IMR-90 (cell line): ENCODE results near the gene SNRPE. TPM values are rescaled to one million over a fixed set of nuclear protein-coding genes. Genes with fewer than 3 reads are reported as not detected.

Experiments
- ATAC-seq: fragments of 200-7000 bp; cut with Tn5 transposase; 2 replicates; pipeline ENCODE4 v1.9.1; 2020; ENCODE audit warnings: low read depth, mild to moderate bottlenecking, moderate library complexity
- BruUV-seq: library from RNA; stranded (reverse); fragments of 400-500 nt; replicated peaks from 2 replicates; lab custom pipeline; 2021; lab: Mats Ljungman, UMichigan
- CTCF ChIA-PET: fragments of 300-600 bp; formaldehyde crosslinking; extraction: SDS; loops from one replicate; lab custom pipeline; 2021; ENCODE audit warnings: antibody characterized with exemption; lab: Yijun Ruan, JAX
- POLR2A ChIA-PET: fragments of 300-600 bp; sonication (Branson Sonifier 250); formaldehyde crosslinking; loops from one replicate; lab custom pipeline; 2022; ENCODE audit warnings: antibody characterized with exemption; ENCODE audit not compliant: unreplicated experiment; lab: Charles Lee
- DNase-seq: peaks from one replicate; pipeline ENCODE4 v3.0.0; 2013
- H2AFZ ChIP-seq: replicated peaks from 2 replicates; pipeline ENCODE3; 2013; ENCODE audit warnings: low read length, mild to moderate bottlenecking; ENCODE audit not compliant: poor library complexity
- H2AK5ac ChIP-seq: 2 replicates; pipeline ENCODE4 v1.6.1; 2013; ENCODE audit warnings: low read depth, low read length, inconsistent platforms
- H2AK9ac ChIP-seq: replicated peaks from 2 replicates; pipeline ENCODE3; 2013; ENCODE audit warnings: mild to moderate bottlenecking, low read depth, low read length, moderate library complexity; ENCODE audit not compliant: poor library complexity
- H2BK120ac ChIP-seq: 2 replicates; pipeline ENCODE4 v1.6.1; 2013; ENCODE audit warnings: low read depth, low read length, inconsistent platforms
- H2BK15ac ChIP-seq: 3 replicates; pipeline ENCODE4 v1.6.1; 2013; ENCODE audit warnings: low read depth, low read length, inconsistent platforms
- H2BK20ac ChIP-seq: 2 replicates; pipeline ENCODE4 v1.6.1; 2013; ENCODE audit warnings: low read depth, mild to moderate bottlenecking, inconsistent platforms, low read length, moderate library complexity
- H2BK5ac ChIP-seq: 2 replicates; pipeline ENCODE4 v1.6.1; 2013; ENCODE audit warnings: mild to moderate bottlenecking, low read depth, low read length, inconsistent platforms; ENCODE audit not compliant: poor library complexity, severe bottlenecking
- H3K14ac ChIP-seq: replicated peaks from 2 replicates; pipeline ENCODE4 v1.6.1; 2013; ENCODE audit warnings: low read depth, low read length, inconsistent platforms
- H3K18ac ChIP-seq: 2 replicates; pipeline ENCODE4 v1.6.1; 2013; ENCODE audit warnings: low read depth, low read length, control low read depth
- H3K23ac ChIP-seq: 2 replicates; pipeline ENCODE4 v1.6.1; 2013; ENCODE audit warnings: low read depth, low read length, inconsistent platforms
- H3K27ac ChIP-seq: 2 replicates; pipeline ENCODE4 v1.5.1; 2013; ENCODE audit warnings: mild to moderate bottlenecking, control low read depth, low read length; ENCODE audit not compliant: insufficient read depth
- H3K27me3 ChIP-seq: 2 replicates; pipeline ENCODE4 v1.6.1; 2013; ENCODE audit warnings: low read length; ENCODE audit not compliant: control insufficient read depth, insufficient read depth
- H3K36me3 ChIP-seq: 2 replicates; pipeline ENCODE4 v1.6.1; 2013; ENCODE audit warnings: low read length, mixed read lengths; ENCODE audit not compliant: control insufficient read depth, insufficient read depth
- H3K4ac ChIP-seq: 2 replicates; pipeline ENCODE4 v1.6.1; 2013; ENCODE audit warnings: low read depth, low read length, inconsistent platforms
- H3K4me1 ChIP-seq: 2 replicates; pipeline ENCODE4 v1.6.1; 2013; ENCODE audit warnings: low read length, mixed read lengths; ENCODE audit not compliant: control insufficient read depth, insufficient read depth
- H3K4me2 ChIP-seq: 2 replicates; pipeline ENCODE4 v1.6.1; 2013; ENCODE audit warnings: low read depth, mild to moderate bottlenecking, control low read depth, low read length, moderate library complexity
- H3K4me3 ChIP-seq: 2 replicates; pipeline ENCODE4 v1.5.1; 2013; ENCODE audit warnings: low read depth, mild to moderate bottlenecking, control low read depth, low read length, moderate library complexity; ENCODE audit not compliant: insufficient read depth
- H3K56ac ChIP-seq: 2 replicates; pipeline ENCODE4 v1.6.1; 2013; ENCODE audit warnings: low read length, inconsistent platforms; ENCODE audit not compliant: insufficient read depth; ENCODE audit errors: extremely low read depth
- H3K79me1 ChIP-seq, 2 experiments: 2 replicates each; pipeline ENCODE4 v1.6.1; 2013; ENCODE audit warnings: low read length in 2 of 2, inconsistent platforms in 1 of 2, low read depth in 1 of 2
- H3K9ac ChIP-seq: 2 replicates; pipeline ENCODE4 v1.6.1; 2013; ENCODE audit warnings: low read depth, low read length, control low read depth
- H3K9me1 ChIP-seq: 2 replicates; pipeline ENCODE4 v1.6.1; 2013; ENCODE audit warnings: low read length, inconsistent platforms; ENCODE audit not compliant: insufficient read depth
- H3K9me3 ChIP-seq: 2 replicates; pipeline ENCODE4 v1.6.1; 2013; ENCODE audit warnings: low read length; ENCODE audit not compliant: control insufficient read depth, insufficient read depth
- H4K20me1 ChIP-seq: 2 replicates; pipeline ENCODE4 v1.6.1; 2013; ENCODE audit warnings: low read length, inconsistent platforms; ENCODE audit not compliant: insufficient read depth
- H4K5ac ChIP-seq: 2 replicates; pipeline ENCODE4 v1.6.1; 2013; ENCODE audit warnings: mild to moderate bottlenecking, low read depth, low read length, control low read depth
- H4K8ac ChIP-seq, 2 experiments: 2 replicates each; pipeline ENCODE4 v1.6.1; 2013; ENCODE audit warnings: low read depth in 2 of 2, low read length in 2 of 2, control low read depth in 1 of 2, inconsistent platforms in 1 of 2
- H4K91ac ChIP-seq: 2 replicates; pipeline ENCODE4 v1.6.1; 2013; ENCODE audit warnings: low read depth, low read length, inconsistent platforms; ENCODE audit not compliant: insufficient read depth
- CEBPB ChIP-seq: IDR thresholded peaks from 2 replicates; pipeline ENCODE4 v1.6.1; 2012; ENCODE audit warnings: low read depth, low read length, improper control_type of control experiment
- CHD1 ChIP-seq: IDR thresholded peaks from 2 replicates; pipeline ENCODE4 v1.6.1; 2012; ENCODE audit warnings: low read depth, low read length, improper control_type of control experiment
- MAZ ChIP-seq: IDR thresholded peaks from 2 replicates; pipeline ENCODE4 v1.6.1; 2012; ENCODE audit warnings: low read depth, mild to moderate bottlenecking, low read length, improper control_type of control experiment, moderate library complexity, borderline replicate concordance
- MXI1 ChIP-seq: IDR thresholded peaks from 2 replicates; pipeline ENCODE4 v1.6.1; 2012; ENCODE audit warnings: low read depth, mild to moderate bottlenecking, low read length, moderate library complexity, borderline replicate concordance
- RAD21 ChIP-seq: IDR thresholded peaks from 2 replicates; pipeline ENCODE4 v1.6.1; 2012; ENCODE audit warnings: low read length, improper control_type of control experiment
- RFX5 ChIP-seq: IDR thresholded peaks from 2 replicates; pipeline ENCODE4 v1.8.0; 2012; ENCODE audit warnings: low read depth, mild to moderate bottlenecking, low read length, moderate library complexity
- SMC3 ChIP-seq: fragments of 150-350 bp; IDR thresholded peaks from 2 replicates; pipeline ENCODE4 v1.6.1; 2016; ENCODE audit warnings: low read depth, mild to moderate bottlenecking, antibody characterized with exemption, low read length, moderate library complexity
- WGBS, 2 experiments: methylation state at CpG; one replicate each; pipeline versions ENCODE4 v1.1.5 to v1.1.7; 2013; ENCODE audit warnings: missing lambda C conversion rate in 2 of 2; ENCODE audit not compliant: insufficient read length in 1 of 2; ENCODE audit errors: extremely low coverage in 2 of 2; 5-methylcytosine and 5-hydroxymethylcytosine counted together
- dilution Hi-C: fragments of 300-500 bp; cut with HindIII; formaldehyde crosslinking; loops from one replicate; pipeline ENCODE4 v1.14.3; 2018; ENCODE audit warnings: low sequenced_read_pairs; ENCODE audit not compliant: unreplicated experiment
- in situ Hi-C: fragments of 300-500 bp; cut with MboI; formaldehyde crosslinking; loops from 3 replicates; pipeline ENCODE4 v1.14.3; 2019; ENCODE audit warnings: low sequenced_read_pairs, inconsistent platforms, mixed read lengths
- intact Hi-C: fragments of 100-400 bp; cut with micrococcal nuclease; formaldehyde crosslinking; loops from 2 replicates; pipeline ENCODE4 v1.10.0; 2022
- polyA plus RNA-seq, 3 experiments: library from polyadenylated mRNA; depleted of rRNA; stranded (reverse); fragments of >200 nt; gene quantifications; 2 replicates each; pipeline ENCODE4 v1.2.3, GENCODE V29; 2012; ENCODE audit warnings: low replicate concordance in 1 of 3
- total RNA-seq: library from RNA; depleted of rRNA; stranded (reverse); fragments of >200 nt; gene quantifications from 2 replicates; pipeline ENCODE4 v1.2.3, GENCODE V29; 2012
- TF ChIP-seq, protein P1 (sequence below): fragments of 150-350 bp; IDR thresholded peaks from 2 replicates; pipeline ENCODE4 v1.6.1; 2017; ENCODE audit warnings: mild to moderate bottlenecking, antibody characterized with exemption, low read length, low read depth
- TF ChIP-seq, protein P2 (sequence below): fragments of 150-350 bp; IDR thresholded peaks from 2 replicates; pipeline ENCODE4 v1.6.1; 2016; ENCODE audit warnings: low read depth, mild to moderate bottlenecking, low read length, moderate library complexity, borderline replicate concordance

The SNRPE gene
- total and polyA plus RNA-seq, 2 of the 4 experiments (the other 2 are of a cell fraction): 43.6 to 219 TPM

DNA sequence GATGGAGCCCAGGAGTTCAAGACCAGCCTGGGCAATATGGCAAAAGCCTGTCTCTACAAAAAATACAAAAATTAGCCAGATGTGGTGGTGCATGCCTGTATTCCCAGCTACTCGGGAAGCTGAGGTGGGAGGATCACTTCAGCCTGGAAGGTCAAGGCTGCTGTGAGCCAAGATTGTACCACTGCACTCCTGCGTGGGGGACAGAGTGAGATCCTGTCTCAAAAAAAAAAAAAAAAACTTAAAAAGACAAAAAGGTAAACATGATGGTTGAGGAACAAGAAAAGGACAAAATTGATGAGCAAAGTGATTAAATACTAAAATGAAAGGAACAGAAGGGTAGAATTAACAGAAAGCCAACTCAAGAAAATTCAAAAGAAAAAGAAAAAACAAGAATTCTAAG, 30.6 kb downstream of the SNRPE start:
- Histone ChIP-seq H3K4me2 (no peak overlapping the region), H2BK15ac (no peak overlapping the region), H3K4me3 (no peak overlapping the region), H3K27ac (no peak overlapping the region), H3K4me1 (peaks cover 6% of the 10 kb centered on the region), H2BK5ac (no peak overlapping the region), H3K9me3 (peaks cover 3% of the 10 kb centered on the region), H3K56ac (no peak overlapping the region), H4K20me1 (no peaks in the 10 kb centered on the region), H2AFZ (no peak overlapping the region), H3K79me1 (no peaks in the 10 kb centered on the region; a peak in 1 of 4 replicates), H4K5ac (no peak overlapping the region), H2AK9ac (no peak overlapping the region), H3K14ac (no peak overlapping the region), H3K9me1 (peaks cover 7% of the 10 kb centered on the region; the same call in 1 of the 2 replicates), H3K27me3 (no peaks in the 10 kb centered on the region), H3K18ac (no peak overlapping the region), H2BK20ac (no peak overlapping the region), H3K9ac (no peak overlapping the region), H4K8ac (no peak overlapping the region), H4K91ac (no peak overlapping the region), H3K36me3 (no peaks in the 10 kb centered on the region), H3K4ac (no peak overlapping the region), H2AK5ac (no peak overlapping the region), H3K23ac (no peak overlapping the region), H2BK120ac (no peak overlapping the region)
- no TSS peak for BruUV-seq
- no CpG with 5 or more reads among the region's 2 CpGs for WGBS, 2 experiments
- ChIA-PET CTCF (no interaction called here), POLR2A (no interaction called here)
- in situ Hi-C loops (no loop called here), intact Hi-C loops (no loop called here), dilution Hi-C loops (no loop called here)
- ATAC-seq: no peak
- no peak for DNase-seq
- TF ChIP-seq RFX5 (no peak), MXI1 (no peak), MAZ (no peak), SMC3 (no peak), CEBPB (no peak), CHD1 (no peak), RAD21 (no peak)
- TF ChIP-seq, protein P1, sequence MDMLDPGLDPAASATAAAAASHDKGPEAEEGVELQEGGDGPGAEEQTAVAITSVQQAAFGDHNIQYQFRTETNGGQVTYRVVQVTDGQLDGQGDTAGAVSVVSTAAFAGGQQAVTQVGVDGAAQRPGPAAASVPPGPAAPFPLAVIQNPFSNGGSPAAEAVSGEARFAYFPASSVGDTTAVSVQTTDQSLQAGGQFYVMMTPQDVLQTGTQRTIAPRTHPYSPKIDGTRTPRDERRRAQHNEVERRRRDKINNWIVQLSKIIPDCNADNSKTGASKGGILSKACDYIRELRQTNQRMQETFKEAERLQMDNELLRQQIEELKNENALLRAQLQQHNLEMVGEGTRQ: no peak
- TF ChIP-seq, protein P2, sequence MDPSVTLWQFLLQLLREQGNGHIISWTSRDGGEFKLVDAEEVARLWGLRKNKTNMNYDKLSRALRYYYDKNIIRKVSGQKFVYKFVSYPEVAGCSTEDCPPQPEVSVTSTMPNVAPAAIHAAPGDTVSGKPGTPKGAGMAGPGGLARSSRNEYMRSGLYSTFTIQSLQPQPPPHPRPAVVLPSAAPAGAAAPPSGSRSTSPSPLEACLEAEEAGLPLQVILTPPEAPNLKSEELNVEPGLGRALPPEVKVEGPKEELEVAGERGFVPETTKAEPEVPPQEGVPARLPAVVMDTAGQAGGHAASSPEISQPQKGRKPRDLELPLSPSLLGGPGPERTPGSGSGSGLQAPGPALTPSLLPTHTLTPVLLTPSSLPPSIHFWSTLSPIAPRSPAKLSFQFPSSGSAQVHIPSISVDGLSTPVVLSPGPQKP: no peak
